Measurements from ENCODE around the gene C6orf120. TPM values are rescaled to one million over a fixed set of nuclear protein-coding genes. Genes with fewer than 3 reads are reported as not detected.

C6orf120 gene
- total and polyA plus RNA-seq, 9 of the 15 experiments (the other 6 are each of a cell fraction or from before 2014, with no cell fraction given): 7.7 to 44.9 (median 34.8) TPM

GRCh38 chr6:169752074-169752623 is 50.2 kb downstream of the C6orf120 start (continued):
- TF ChIP-seq, protein P1, sequence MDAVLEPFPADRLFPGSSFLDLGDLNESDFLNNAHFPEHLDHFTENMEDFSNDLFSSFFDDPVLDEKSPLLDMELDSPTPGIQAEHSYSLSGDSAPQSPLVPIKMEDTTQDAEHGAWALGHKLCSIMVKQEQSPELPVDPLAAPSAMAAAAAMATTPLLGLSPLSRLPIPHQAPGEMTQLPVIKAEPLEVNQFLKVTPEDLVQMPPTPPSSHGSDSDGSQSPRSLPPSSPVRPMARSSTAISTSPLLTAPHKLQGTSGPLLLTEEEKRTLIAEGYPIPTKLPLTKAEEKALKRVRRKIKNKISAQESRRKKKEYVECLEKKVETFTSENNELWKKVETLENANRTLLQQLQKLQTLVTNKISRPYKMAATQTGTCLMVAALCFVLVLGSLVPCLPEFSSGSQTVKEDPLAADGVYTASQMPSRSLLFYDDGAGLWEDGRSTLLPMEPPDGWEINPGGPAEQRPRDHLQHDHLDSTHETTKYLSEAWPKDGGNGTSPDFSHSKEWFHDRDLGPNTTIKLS (IDR thresholded peaks at IDR 0.05; ENCODE audit: borderline replicate concordance, low read depth): no peak; the same call in 1 of the 2 replicates
- TF ChIP-seq MITF (IDR thresholded peaks at IDR 0.05): no peak
- TF ChIP-seq XRCC3 (IDR thresholded peaks at IDR 0.05): no peak
- no peak for TF ChIP-seq ILK (tag; IDR thresholded peaks at IDR 0.05; ENCODE audit: borderline replicate concordance, low read depth)
- TF ChIP-seq AFF4 (CRISPR knock-in tag; IDR thresholded peaks at IDR 0.05): no peak
- TF ChIP-seq, protein P2, sequence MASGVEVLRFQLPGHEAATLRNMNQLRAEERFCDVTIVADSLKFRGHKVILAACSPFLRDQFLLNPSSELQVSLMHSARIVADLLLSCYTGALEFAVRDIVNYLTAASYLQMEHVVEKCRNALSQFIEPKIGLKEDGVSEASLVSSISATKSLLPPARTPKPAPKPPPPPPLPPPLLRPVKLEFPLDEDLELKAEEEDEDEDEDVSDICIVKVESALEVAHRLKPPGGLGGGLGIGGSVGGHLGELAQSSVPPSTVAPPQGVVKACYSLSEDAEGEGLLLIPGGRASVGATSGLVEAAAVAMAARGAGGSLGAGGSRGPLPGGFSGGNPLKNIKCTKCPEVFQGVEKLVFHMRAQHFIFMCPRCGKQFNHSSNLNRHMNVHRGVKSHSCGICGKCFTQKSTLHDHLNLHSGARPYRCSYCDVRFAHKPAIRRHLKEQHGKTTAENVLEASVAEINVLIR (CRISPR knock-in tag; IDR thresholded peaks at IDR 0.05): no peak
- no peak for TF ChIP-seq E2F5 (CRISPR knock-in tag; IDR thresholded peaks at IDR 0.05)
- TF ChIP-seq MCM5 (IDR thresholded peaks at IDR 0.05; ENCODE audit: low read depth): no peak
- no peak for TF ChIP-seq KDM2B (CRISPR knock-in tag; IDR thresholded peaks at IDR 0.05)
- TF ChIP-seq HCFC1 (IDR thresholded peaks at IDR 0.05; ENCODE audit: low read depth, low read length): no peak
- no peak for TF ChIP-seq LCOR (CRISPR knock-in tag; IDR thresholded peaks at IDR 0.05)
- no peak for TF ChIP-seq GTF2B (IDR thresholded peaks at IDR 0.05; ENCODE audit: extremely low read depth, insufficient read length)
- no peak for TF ChIP-seq BRF1 (IDR thresholded peaks at IDR 0.05; ENCODE audit: borderline replicate concordance, extremely low read depth, insufficient read length)
- TF ChIP-seq HMBOX1 (IDR thresholded peaks at IDR 0.05): no peak; the same call in 1 of the 2 replicates
- TF ChIP-seq, protein P3, sequence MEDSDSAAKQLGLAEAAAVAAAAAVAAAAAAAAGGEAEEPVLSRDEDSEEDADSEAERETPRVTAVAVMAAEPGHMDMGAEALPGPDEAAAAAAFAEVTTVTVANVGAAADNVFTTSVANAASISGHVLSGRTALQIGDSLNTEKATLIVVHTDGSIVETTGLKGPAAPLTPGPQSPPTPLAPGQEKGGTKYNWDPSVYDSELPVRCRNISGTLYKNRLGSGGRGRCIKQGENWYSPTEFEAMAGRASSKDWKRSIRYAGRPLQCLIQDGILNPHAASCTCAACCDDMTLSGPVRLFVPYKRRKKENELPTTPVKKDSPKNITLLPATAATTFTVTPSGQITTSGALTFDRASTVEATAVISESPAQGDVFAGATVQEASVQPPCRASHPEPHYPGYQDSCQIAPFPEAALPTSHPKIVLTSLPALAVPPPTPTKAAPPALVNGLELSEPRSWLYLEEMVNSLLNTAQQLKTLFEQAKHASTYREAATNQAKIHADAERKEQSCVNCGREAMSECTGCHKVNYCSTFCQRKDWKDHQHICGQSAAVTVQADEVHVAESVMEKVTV (CRISPR knock-in tag; IDR thresholded peaks at IDR 0.05): no peak

All from K562 (cell line).